NK-92 (cell line): ENCODE measurements around the gene COX19.
"Not testable (repeated sequence)": the region's sequence is repeated elsewhere in the genome, so short reads cannot be mapped to it uniquely, and the experiment has no call there.

Source experiments
- DNase-seq: peaks from one replicate; lab custom pipeline; 2025; ENCODE audit not compliant: unreplicated experiment; lab: John Stamatoyannopoulos, UW

Gene COX19

DNA sequence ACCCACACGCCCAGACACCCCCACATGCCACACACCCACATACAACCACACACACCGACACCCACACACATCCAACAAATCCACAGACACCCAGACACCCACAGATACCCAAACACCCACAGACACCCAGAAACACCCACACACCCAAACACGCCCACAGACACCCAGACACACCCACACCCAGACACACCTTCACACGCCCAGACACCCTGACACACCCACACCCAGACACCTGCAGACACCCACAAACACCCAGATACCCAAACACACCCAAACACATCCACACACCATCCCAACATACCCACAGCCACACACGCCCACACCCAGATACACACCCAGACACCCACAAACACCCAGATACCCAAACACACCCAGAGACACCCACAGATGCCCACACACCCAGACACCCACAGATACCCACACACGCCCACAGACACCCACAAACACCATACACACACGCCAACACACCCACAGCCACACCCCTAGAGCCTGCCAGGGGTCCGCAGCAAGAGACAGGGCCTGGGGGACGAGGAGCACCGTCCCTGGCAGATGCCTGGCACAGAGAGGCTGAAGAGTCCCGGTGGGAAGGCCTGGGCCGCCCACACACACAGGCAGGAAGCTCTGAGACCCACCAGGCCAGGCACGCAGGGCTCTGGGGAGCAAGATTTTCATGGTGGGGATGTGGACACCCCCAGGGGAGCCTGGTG lies 36.1 kb upstream of the COX19 start:
- DNase-seq: no peak

DNA sequence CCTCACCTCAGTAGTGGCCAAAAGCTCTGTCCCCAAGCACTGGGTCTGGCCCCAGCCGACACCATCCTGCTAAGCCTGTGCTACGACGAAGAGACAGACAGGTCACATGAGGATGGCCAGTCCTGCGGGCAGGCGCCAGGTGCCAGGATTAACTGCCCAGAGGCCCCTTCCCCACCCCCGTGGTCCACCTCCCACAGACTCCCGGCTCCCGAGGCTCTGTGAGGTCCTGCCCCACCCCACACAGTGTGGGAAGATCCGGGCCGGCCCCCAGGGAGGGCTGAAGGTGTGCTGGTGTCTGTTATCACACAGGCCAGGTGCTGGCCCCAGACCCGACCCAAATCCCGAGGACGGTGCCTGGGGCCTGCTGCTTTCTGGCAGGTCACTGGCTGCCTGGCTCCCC lies 34.9 kb upstream of the COX19 start:
- no peak for DNase-seq

DNA sequence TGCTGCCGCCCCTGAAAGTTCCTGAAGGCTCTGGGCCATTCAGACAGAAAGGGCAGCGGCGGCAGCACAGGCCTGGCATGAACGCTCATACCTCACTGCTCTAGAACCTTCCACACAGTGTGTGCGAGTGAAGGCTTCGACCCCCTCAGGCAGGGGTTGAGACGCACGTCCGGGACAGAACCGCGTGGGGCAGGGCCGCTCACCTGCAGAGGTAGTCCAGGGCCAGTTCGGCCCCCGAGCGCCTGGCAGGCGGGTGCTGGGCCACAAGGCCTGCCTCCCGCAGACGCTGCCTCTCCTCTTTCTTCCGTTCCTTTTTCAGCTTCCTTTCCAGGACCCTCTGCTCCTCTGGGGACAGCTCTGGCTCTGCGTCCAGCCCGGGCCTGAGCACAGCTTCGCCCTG lies 34.4 kb upstream of the COX19 start:
- no peak for DNase-seq

DNA sequence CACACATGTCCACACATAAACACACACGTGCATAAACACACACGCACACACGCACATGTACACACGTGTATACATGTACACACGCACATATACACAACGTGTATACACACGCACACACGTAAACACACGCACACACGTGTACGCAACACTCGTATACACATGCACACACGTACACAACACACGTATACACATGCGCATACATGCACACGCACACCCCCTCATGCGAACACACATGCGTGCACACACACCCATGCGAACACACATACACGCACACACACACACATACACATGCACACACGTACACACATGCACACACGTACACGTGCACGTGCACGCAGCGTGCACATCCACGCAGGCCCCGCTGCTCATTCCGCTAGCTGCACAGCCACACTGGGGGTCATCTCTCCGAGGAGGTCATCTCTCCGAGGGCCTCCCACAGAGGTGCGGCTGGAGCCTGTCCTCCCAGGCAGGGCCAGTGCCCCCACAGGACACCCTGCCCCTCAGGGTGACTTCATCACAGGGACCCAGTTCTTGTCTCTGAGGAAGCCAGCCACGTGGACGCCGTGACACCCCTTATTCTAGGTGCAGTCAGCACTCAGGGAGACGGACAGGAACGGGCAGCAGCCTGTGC lies 33.5 kb upstream of the COX19 start:
- no peak for DNase-seq

DNA sequence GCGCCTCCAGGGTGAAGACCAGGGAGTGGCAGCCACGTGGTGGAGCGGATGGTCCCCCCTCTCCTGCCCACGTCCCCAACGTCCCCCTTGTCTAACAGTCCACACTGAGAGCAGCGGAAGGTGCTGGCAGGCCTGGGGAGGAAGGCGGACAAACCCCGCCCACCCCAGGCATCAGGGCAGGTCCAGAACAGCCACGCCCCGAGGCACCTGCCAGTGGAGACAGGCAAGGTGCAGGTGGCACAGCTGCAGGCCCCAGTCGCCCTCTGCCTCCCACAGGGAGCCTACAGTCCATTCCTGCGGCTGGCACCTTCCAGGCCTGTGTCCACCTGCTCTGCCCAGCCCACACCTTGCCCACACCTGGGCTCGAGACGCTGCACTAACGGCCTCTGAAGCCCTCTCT lies 32.6 kb upstream of the COX19 start:
- DNase-seq: no peak

DNA sequence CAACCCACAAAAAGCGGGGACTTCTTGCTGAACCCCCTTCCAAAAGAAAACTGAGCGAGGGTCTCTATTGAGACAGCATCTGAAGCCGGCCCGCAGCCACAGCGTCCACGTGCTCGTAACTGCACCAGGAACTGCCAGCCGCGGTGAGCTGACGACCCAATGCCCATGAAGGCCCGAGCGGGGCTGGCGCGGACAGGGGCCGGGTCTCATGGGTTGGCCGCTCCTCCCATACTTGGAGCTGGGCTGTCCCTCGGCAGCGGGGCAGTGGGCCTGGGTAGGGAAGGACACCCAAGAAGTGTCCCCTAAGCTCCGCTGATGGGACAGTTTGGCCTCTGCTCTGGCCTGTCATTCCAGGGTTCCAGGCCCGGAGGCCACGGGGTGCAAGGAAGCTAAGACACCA lies 30.0 kb upstream of the COX19 start:
- no peak for DNase-seq

DNA sequence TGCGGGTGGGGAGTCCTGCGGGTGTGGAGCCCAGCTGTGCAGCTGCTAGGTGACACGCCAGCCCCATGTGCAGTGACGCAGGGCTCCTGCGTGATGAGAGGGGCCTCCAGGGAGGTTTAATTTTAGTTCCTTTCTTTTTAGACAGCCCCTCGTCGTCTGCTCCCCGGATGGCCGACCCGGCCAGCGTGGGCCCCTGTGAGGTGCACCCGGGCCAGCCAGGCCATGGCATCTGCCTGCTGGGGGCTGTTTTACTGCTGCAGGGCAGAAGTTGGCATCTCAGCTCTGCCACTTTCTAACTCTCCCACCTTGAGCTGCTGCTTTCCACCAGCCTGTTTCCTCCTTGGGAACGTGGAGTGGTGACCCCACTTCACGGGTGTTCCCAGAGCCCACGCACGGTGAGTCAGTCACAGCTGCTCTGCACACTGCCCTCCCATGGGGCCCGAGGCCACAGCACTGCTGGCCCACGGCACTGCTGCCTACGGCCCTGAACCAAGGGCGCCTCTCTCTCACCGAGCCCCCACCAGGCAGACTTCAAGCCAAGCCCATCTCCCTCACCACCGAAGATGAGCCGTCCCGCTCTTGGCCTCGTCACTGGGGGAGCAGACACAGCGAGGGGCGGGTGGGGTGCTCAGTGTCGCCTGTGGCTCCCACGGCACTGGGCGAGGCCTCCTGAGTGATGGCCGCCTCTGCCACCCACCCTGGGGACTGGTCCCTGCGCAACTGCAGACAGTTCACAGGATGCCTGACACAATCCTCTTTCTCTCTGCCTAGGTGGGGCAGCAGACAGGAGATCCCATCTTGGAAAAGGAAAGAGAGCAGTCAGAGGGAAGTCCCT lies 28.9 kb upstream of the COX19 start:
- DNase-seq: no peak

DNA sequence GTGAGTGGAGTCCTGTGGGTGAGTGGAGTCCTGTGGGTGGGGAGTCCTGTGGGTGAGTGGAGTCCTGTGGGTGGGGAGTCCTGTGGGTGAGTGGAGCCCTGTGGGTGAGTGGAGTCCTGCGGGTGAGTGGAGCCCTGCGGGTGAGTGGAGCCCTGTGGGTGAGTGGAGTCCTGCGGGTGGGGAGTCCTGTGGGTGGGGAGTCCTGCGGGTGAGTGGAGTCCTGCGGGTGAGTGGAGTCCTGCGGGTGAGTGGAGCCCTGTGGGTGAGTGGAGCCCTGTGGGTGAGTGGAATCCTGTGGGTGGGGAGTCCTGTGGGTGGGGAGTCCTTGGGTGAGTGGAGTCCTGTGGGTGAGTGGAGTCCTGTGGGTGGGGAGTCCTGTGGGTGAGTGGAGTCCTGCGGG lies 27.1 kb upstream of the COX19 start:
- not testable (repeated sequence) for DNase-seq

DNA sequence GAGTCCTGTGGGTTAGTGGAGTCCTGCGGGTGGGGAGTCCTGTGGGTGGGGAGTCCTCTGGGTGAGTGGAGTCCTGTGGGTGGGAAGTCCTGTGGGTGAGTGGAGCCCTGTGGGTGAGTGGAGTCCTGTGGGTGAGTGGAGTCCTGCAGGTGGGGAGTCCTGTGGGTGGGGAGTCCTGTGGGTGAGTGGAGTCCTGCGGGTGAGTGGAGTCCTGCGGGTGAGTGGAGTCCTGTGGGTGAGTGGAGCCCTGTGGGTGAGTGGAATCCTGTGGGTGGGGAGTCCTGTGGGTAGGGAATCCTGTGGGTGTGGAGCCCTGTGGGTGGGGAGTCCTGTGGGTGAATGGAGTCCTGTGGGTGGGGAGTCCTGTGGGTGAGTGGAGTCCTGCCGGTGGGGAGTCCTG lies 26.7 kb upstream of the COX19 start:
- not testable (repeated sequence) for DNase-seq

DNA sequence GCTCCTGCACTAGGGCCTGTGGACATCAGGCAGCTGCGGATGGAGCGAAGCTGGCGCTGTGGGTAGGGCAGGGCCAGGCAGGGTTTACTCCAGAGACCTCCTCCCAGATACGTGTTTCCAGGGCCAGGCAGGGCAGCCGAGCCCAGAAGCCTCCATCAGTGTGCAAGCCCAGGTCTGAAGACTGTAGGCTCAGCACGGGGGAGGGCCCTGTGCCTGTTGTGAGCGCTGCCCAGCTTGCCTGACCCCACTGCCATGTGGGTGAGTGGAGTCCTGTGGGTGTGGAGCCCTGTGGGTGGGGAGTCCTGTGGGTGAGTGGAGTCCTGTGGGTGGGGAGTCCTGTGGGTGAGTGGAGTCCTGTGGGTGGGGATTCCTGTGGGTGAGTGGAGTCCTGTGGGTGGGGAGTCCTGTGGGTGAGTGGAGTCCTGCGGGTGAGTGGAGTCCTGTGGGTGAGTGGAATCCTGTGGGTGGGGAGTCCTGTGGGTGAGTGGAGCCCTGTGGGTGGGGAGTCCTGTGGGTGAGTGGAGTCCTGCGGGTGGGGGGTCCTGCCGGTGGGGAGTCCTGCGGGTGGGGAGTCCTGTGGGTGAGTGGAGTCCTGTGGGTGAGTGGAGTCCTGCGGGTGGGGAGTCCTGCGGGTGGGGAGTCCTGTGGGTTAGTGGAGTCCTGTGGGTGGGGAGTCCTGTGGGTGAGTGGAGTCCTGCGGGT lies 25.9 kb upstream of the COX19 start:
- DNase-seq: not testable (repeated sequence)

DNA sequence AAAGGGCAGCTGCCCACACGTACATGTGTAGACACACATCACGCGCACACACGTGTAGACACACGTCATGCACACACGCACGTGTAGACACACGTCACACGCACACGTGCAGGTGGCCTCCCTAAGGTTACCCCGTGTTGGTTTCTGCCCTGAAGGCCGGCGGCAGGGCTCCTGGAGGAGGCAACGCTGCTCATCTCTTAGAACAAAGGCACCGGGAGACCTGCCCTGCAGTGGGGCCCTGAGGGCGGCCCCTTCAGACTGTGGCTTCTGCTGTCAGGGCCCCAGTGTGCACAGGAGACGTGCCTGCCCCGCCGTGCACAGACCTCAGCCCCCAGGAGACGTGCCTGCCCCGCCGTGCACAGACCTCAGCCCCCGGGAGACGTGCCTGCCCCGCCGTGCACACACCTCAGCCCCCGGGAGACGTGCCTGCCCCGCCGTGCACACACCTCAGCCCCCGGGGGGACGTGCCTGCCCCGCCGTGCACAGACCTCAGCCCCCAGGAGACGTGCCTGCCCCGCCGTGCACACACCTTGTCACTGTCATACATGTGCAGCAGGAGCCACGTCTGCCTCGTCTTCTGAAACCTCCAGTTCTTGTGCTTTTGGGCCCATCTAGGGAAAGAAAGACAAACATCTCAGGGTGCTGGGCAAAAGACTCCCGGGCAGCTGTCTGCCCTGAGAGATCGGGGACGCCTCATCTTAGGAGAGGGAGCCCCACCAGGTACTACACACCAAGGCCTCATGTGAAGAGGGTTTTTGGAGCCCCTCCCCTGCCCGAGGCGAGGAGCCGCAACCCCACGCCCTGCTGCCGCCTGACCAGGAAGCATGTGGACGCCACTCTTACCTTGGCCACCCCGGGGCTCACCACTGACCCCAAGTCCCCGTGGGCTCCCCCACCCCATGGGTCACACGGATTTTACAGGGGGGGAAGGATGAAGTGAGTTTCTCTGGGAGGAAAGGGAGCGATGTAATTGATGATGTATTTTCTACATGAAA lies 24.9 kb upstream of the COX19 start:
- DNase-seq: no peak

DNA sequence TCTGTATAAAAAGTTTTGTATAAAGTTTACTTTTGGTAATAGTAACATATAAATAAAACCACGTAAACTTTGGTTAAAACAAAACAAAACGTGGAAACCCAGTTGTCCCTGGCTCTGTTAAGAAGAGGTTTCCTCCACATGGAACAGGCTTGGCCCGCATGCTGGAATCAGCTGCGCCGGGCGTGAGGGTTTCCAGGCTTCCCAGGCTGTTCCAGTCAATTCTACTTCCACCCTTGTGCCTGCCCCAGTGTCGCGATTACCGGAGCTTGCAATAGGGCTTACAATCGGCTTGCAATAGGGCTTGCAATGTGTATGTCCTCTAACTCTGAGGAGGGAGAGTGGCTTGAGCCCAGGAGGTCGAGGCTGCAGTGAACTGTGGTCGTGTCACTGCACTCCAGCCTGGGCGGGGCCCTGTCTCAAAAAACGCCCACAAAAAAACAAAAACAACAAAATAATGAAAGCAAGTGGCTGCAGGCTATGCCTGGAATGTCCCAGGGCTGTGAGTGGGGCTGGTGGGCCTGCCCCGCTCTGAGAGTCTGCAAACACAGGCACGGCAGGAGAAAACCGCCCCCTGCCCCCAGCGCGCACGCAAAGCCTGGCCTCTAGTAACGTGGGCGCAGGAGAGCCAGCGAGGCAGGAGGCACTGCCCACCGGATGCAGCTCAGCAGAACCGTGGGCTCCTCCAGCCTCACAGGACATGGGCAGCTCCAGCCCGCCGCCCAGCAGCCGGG lies 24.0 kb upstream of the COX19 start:
- DNase-seq: no peak

DNA sequence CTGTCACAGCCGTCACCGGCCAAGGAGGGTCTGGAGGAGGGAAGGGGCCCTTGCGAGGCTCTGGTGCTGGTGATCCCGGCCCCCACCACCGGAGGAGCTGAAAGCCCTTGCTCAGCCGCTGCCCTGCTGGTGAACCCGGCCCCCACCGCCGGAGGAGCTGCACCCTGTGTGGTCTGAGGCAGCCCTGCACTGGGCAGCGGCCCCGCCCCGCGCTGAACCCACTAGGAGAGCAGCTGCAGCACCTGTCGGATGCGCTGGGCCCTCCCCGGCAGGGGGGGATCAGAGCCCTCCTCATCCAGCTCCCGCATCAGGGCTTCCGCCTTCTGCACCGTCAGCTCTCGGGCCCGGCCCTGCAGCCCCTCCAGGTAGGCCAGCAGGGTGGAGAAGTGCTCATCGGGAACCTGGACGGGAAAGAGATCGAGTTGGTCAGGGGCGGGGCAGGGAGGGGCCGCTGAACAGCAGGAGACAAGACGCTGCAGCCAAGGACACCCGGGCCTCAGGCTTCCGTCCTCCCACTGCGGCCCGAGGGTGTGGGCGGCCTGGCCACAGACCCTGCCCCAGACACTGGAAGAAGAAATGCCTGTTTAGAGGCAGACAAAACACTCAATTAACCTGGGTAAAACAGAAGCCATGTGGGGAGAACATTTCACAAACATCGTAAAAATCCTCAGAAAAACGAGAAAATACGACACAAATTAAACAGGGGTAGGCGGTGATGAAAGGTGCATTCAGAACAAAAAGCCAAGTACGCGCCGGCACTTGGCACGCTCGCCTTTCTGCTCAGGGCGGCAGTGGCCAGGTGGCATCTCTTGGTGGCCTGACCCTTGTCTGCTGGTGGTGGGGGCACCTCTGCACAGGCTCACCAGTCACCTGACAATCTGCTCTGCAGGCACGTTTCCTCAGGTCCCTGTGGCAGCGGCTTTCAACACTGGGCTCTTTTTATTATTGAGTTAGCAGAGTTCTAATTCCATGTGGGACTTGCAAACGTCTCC lies 22.4 kb upstream of the COX19 start:
- no peak for DNase-seq

DNA sequence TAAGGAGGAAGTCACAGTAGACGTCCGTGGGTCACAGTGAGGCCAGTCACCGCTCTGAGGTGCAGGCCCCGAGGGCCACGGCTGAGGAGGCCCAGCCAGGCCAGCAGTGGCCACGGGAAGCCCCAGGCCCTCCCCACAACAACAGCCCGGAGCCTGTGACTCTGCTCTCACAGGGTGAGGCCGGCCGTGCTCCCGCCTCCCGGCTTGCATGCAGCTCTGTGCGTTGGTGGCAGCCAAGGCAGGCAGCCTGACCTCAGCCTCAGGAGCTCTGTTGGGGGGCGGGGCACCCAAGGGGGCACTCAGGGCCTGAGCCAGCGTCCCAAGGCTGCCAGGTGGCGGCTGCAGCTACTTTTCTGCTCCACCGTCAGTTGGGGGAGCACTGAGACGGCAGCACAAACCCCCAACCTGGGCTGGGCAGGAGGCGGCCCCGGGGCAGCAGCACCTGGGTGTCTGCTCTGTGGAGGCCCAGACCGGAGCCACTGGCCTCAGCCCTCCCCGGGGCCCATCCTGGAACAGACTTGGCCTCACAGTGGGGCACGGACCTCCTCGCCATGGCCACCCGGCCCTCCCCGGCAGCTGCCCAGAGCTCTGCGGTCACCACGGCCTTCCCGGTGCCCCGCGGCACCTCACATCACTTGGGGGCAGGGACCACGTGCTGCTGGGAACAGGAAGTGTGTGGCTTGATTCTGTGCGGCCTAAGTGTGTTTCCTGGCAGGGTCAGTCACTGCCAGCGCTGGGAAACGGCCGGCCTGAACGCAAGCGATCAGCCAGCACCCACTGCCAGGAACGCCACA lies 20.9 kb upstream of the COX19 start:
- DNase-seq: no peak

DNA sequence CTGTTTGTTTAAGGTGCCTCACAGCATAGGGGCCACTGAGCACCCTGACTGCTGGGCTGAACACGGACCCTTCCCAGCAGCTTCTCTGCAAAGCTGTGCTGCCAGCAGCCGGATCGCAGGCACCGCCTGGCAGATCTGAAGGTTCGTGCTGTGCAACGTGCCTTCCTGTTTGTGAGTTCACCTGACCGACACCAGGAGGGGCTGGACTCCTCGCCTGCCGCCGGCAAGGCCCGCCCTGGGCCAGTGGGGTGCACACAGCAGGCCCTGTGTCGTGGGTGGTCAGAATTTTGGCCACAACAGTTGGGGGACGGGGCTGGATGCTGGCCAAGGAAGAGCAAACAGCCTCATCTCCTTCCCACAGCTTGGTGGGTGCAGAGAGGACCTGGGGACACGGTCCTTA lies 20.2 kb upstream of the COX19 start:
- DNase-seq: no peak

DNA sequence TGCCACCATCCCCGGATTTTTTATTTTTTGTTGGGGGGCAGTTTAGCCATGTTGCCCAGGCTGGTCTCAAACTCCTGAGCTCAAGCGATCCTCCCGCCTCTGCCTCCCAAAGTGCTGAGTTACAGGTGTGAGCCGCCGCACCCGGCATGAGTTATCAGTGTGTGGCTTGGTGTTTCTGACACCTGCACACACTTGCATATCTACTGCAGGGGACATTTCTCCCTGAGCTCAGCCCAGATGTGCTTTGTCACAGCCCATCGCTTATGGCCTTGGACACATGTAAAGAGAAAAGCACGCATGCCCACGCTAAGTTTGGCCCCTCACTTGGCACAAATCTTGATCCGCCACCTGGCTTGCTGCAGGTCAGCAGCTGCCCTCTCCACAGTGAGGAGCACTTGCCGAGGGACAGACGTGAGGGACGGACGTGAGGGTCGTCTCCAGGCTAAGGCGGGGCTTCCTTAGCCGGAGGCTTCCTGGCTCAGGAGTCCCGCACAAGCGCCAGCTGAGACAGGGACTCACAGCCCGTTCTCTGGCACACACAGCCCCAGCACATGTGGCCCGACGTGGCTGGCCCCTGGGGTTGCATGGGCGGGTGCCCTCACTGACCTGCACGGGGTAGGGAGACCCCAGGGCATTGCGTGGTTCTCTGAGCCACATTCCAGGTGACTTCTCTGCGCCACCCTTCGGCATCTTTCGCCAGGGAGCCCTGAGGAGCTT lies 19.4 kb upstream of the COX19 start:
- no peak for DNase-seq
